Tibial nerve (tissue), 4 donors: ENCODE measurements around the gene FAM13A.

Source experiments
- CTCF ChIP-seq, 5 experiments: fragments of 200-600 bp in 3 of 5; fragments of 450-650 bp in 2 of 5; sonication (generic) in 3 of 5; IDR thresholded peaks; one replicate each; pipeline ENCODE4 v1.5.1; 2016 to 2019; ENCODE audit warnings: antibody characterized with exemption in 5 of 5, mild to moderate bottlenecking in 3 of 5, moderate library complexity in 2 of 5
- EP300 ChIP-seq, 2 donors: sonication (generic); formaldehyde crosslinking; IDR thresholded peaks; one replicate each; pipeline ENCODE4 v1.6.1; 2017; ENCODE audit warnings: antibody characterized with exemption in 2 of 2, mild to moderate bottlenecking in 1 of 2

- no peak for TF ChIP-seq CTCF (IDR thresholded peaks at IDR 0.05)
- TF ChIP-seq EP300 (IDR thresholded peaks at IDR 0.05) = no peak
Observed at GRCh38 chr4:88804234-88804633, 252.8 kb downstream of the FAM13A start.
